ENCODE data around the gene ETV4. TPM values are rescaled to one million over a fixed set of nuclear protein-coding genes. Genes with fewer than 3 reads are reported as not detected.

The ETV4 gene
- total and polyA plus RNA-seq, 12 donors, result 0.22 to 6.6 (median 1.9) TPM

GRCh38 chr17:43583332-43583731 lies 37.2 kb upstream of the ETV4 start:
- H3K27me3 ChIP-seq, result no peaks in the 10 kb centered on the region
- DNase-seq, result no peak
- no peak overlapping the region for H3K4me3 ChIP-seq
- H3K27ac ChIP-seq, result no peak overlapping the region
- TF ChIP-seq POLR2A (IDR thresholded peaks at IDR 0.05), result no peak
- TF ChIP-seq, protein P1, sequence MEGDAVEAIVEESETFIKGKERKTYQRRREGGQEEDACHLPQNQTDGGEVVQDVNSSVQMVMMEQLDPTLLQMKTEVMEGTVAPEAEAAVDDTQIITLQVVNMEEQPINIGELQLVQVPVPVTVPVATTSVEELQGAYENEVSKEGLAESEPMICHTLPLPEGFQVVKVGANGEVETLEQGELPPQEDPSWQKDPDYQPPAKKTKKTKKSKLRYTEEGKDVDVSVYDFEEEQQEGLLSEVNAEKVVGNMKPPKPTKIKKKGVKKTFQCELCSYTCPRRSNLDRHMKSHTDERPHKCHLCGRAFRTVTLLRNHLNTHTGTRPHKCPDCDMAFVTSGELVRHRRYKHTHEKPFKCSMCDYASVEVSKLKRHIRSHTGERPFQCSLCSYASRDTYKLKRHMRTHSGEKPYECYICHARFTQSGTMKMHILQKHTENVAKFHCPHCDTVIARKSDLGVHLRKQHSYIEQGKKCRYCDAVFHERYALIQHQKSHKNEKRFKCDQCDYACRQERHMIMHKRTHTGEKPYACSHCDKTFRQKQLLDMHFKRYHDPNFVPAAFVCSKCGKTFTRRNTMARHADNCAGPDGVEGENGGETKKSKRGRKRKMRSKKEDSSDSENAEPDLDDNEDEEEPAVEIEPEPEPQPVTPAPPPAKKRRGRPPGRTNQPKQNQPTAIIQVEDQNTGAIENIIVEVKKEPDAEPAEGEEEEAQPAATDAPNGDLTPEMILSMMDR (IDR thresholded peaks at IDR 0.05), result no peak
- H3K9me3 ChIP-seq (replicated peaks in 1 of 3), result no peaks in the 10 kb centered on the region
- intact Hi-C loops (cut with DNase I), result no loop called here
- peaks cover 0 to 25% of the 10 kb centered on the region in 2 donors for H3K4me1 ChIP-seq (replicated peaks in 1 of 2)
- WGBS, 4 donors, result 94 to 97% (median 95%) methylated on average over 7 of the region's 7 CpGs
- H3K36me3 ChIP-seq (replicated peaks in 1 of 2), result no peaks in the 10 kb centered on the region

- no peak for DNase-seq
- TF ChIP-seq POLR2A (IDR thresholded peaks at IDR 0.05), result no peak
- TF ChIP-seq, protein P1 (IDR thresholded peaks at IDR 0.05), result no peak
- H3K27me3 ChIP-seq, result no peaks in the 10 kb centered on the region
- peaks cover 0 to 25% of the 10 kb centered on the region in 2 donors for H3K4me1 ChIP-seq (replicated peaks in 1 of 2)
- 48 to 68% (median 59%) methylated on average over 3 to 4 of the region's 4 CpGs for WGBS, 4 donors
- no peak overlapping the region for H3K4me3 ChIP-seq
- no peak overlapping the region for H3K27ac ChIP-seq
- no peaks in the 10 kb centered on the region for H3K36me3 ChIP-seq (replicated peaks in 1 of 2)
- H3K9me3 ChIP-seq (replicated peaks in 1 of 3), result no peaks in the 10 kb centered on the region
- intact Hi-C loops (cut with DNase I), result no loop called here
These were observed 35.5 kb upstream of the ETV4 start for GRCh38 chr17:43581613-43582012.

DNA sequence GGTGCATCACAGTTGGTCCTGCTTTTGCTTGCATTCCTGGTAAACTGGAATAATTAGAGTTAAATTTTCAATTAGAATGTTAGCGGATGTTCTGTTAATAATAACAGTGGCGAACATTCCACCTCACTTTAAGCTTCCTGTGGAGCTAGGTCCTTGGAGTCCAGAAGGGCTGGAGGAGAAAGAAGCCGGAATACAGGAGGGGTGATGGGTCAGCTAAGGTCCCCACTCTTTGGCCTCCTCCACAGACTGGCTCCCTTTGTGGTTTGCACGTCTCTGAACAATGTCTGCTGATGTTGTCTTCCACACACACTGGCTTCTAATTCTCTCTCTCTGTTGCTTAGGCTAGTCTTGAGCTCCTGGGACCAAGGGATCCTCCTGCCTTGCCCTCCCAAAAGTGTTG lies 35.0 kb upstream of the ETV4 start:
- peaks cover 0 to 25% of the 10 kb centered on the region in 2 donors for H3K4me1 ChIP-seq (replicated peaks in 1 of 2)
- H3K9me3 ChIP-seq (replicated peaks in 1 of 3), result no peaks in the 10 kb centered on the region
- no peaks in the 10 kb centered on the region for H3K27me3 ChIP-seq
- H3K27ac ChIP-seq, result no peak overlapping the region
- no peaks in the 10 kb centered on the region for H3K36me3 ChIP-seq (replicated peaks in 1 of 2)
- intact Hi-C loops (cut with DNase I), result no loop called here
- TF ChIP-seq POLR2A (IDR thresholded peaks at IDR 0.05), result no peak
- TF ChIP-seq, protein P1 (IDR thresholded peaks at IDR 0.05), result no peak
- no peak overlapping the region for H3K4me3 ChIP-seq
- no peak for DNase-seq
- WGBS, 4 donors, result 69 to 73% (median 70%) methylated on average over 3 to 4 of the region's 4 CpGs

DNA sequence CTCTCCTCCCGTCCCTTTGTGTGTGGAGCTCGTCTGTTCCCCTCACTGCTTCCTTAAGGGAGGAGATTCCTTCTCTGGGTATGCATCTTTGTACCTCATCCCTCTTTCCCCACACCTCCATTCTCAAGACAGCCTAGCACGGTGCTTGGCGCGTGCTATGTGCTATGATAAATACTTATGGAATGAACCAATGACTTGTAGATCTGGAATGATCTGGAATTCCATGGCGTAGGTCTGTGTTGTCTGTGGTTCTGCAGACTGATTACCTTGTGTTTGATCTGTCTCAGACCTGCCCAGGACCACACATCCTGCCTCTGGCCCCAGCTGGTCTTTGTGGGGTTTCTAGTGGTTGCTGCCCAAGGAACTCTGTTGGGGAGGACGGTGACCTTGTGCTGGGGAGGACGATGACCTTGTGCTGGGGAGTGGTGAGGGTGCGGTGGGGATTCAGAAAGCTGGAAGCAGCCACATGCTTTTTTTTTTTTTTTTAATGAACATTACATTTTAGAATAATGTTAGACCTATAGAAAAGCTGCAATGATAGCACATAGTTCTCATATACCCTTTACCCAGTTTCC lies 33.5 kb upstream of the ETV4 start:
- intact Hi-C loops (cut with DNase I), result no loop called here
- DNase-seq, result no peak
- TF ChIP-seq, protein P1 (IDR thresholded peaks at IDR 0.05), result no peak
- TF ChIP-seq POLR2A (IDR thresholded peaks at IDR 0.05), result no peak
- no peaks in the 10 kb centered on the region for H3K27me3 ChIP-seq
- H3K36me3 ChIP-seq (replicated peaks in 1 of 2), result no peaks in the 10 kb centered on the region
- peaks cover 0 to 17% of the 10 kb centered on the region in 2 donors for H3K4me1 ChIP-seq (replicated peaks in 1 of 2)
- H3K4me3 ChIP-seq, result no peak overlapping the region
- 71 to 76% (median 74%) methylated on average over 8 to 9 of the region's 9 CpGs for WGBS, 4 donors
- no peak overlapping the region for H3K27ac ChIP-seq
- H3K9me3 ChIP-seq (replicated peaks in 1 of 3), result no peaks in the 10 kb centered on the region
